Omental fat pad (tissue), 4 donors: ENCODE measurements around the gene MYO9B. TPM values are rescaled to one million over a fixed set of nuclear protein-coding genes. Genes with fewer than 3 reads are reported as not detected.

Source experiments
- ATAC-seq: fragments of 150-250 bp; one replicate; pipeline ENCODE4 v1.9.1; 2016; ENCODE audit warnings: mild to moderate bottlenecking, moderate library complexity; ENCODE audit not compliant: low FRiP score
- DNase-seq: peaks from one replicate; pipeline ENCODE4 v3.0.0-alpha.2; 2019; ENCODE audit warnings: low spot score
- CTCF ChIP-seq, 3 donors: fragments of 450-650 bp; IDR thresholded peaks; one replicate each; pipeline ENCODE4 v1.5.1; 2016 to 2017; ENCODE audit warnings: antibody characterized with exemption in 3 of 3, mild to moderate bottlenecking in 3 of 3, moderate library complexity in 2 of 3
- total RNA-seq, 4 donors: library from RNA; depleted of rRNA; stranded (reverse); fragments of >200 nt; gene quantifications; one replicate each; pipeline ENCODE4 v1.1.0, GENCODE V29; 2016

The MYO9B gene
- total RNA-seq, 4 donors from 2014 or later, result 52.7 to 149 (median 85.7) TPM

- TF ChIP-seq CTCF (IDR thresholded peaks at IDR 0.05), result no peak
- DNase-seq (no peak), ATAC-seq (no peak)
Measured at GRCh38 chr19:17259118-17259780, 183.7 kb downstream of the MYO9B start.

GRCh38 chr19:17259934-17260333 lies 184.4 kb downstream of the MYO9B start:
- ATAC-seq, result no peak
- DNase-seq, result no peak
- no peak for TF ChIP-seq CTCF (IDR thresholded peaks at IDR 0.05)

GRCh38 chr19:17260842-17261325 lies 185.3 kb downstream of the MYO9B start:
- DNase-seq (peak; percentile 63), ATAC-seq (peak; percentile 38)
- TF ChIP-seq CTCF (IDR thresholded peaks at IDR 0.05), result peak in 1 of 3 donors; percentile 38

GRCh38 chr19:17262557-17262956 lies 187.0 kb downstream of the MYO9B start:
- ATAC-seq, result no peak
- DNase-seq, result no peak
- TF ChIP-seq CTCF (IDR thresholded peaks at IDR 0.05), result no peak

Other genes with a start within 250 kb of the MYO9B start
- 10 to 100 TPM; 33.7 to 87.8 (median 44.9) TPM for gene SIN3B, start 246.4 kb upstream of the MYO9B start, total RNA-seq
- 10 to 100 TPM in 2 of 4 donors, 1 to 10 TPM in 2; 4.1 to 31.8 (median 9.2) TPM for gene F2RL3, start 186.8 kb upstream of the MYO9B start, total RNA-seq
- gene CPAMD8, start 49.0 kb upstream of the MYO9B start, total RNA-seq, result 10 to 100 TPM in 2 of 4 donors, 1 to 10 TPM in 2; 4.7 to 39.6 (median 11.2) TPM
- gene HAUS8, start 325 bp upstream of the MYO9B start, total RNA-seq, result 1 to 10 TPM; 4.0 to 7.3 (median 6.1) TPM
- 10 to 100 TPM; 14.5 to 22.3 (median 20.7) TPM for gene USE1, start 139.6 kb downstream of the MYO9B start, total RNA-seq
- 10 to 100 TPM in 1 of 4 donors, 1 to 10 TPM in 3; 6.7 to 17.7 (median 9.3) TPM for gene OCEL1, start 150.4 kb downstream of the MYO9B start, total RNA-seq
- 10 to 100 TPM; 16.9 to 45.4 (median 29.8) TPM for gene NR2F6, start 170.1 kb downstream of the MYO9B start, total RNA-seq
- gene USHBP1, start 189.0 kb downstream of the MYO9B start, total RNA-seq, result 10 to 100 TPM in 1 of 4 donors, 1 to 10 TPM in 3; 2.4 to 43.3 (median 5.8) TPM
- 10 to 100 TPM; 46.0 to 62.1 (median 59.1) TPM for gene BABAM1, start 191.7 kb downstream of the MYO9B start, total RNA-seq
- under 1 TPM; 0.47 to 0.82 (median 0.52) TPM for gene ANKLE1, start 206.1 kb downstream of the MYO9B start, total RNA-seq
- gene ABHD8, start 227.6 kb downstream of the MYO9B start, total RNA-seq, result 10 to 100 TPM in 2 of 4 donors, 1 to 10 TPM in 2; 6.1 to 13.2 (median 11.1) TPM
- 100 to 1,000 TPM in 3 of 4 donors, 10 to 100 TPM in 1; 87.9 to 134 (median 119) TPM for gene MRPL34, start 230.1 kb downstream of the MYO9B start, total RNA-seq
- 10 to 100 TPM in 3 of 4 donors, 1 to 10 TPM in 1; 4.6 to 44.4 (median 23.8) TPM for gene DDA1, start 233.8 kb downstream of the MYO9B start, total RNA-seq